ENCODE results near the gene POLR2I. TPM values are rescaled to one million over a fixed set of nuclear protein-coding genes. Genes with fewer than 3 reads are reported as not detected.
"Not testable (repeated sequence)": the region's sequence is repeated elsewhere in the genome, so short reads cannot be mapped to it uniquely, and the experiment has no call there.

The POLR2I gene
- total RNA-seq, 1 experiment from 2014 or later = 56.1 TPM

GRCh38 chr19:36134867-36135266 is 20.2 kb upstream of the POLR2I start:
- not testable (repeated sequence) for DNase-seq (ENCODE audit: low read depth)

DNA sequence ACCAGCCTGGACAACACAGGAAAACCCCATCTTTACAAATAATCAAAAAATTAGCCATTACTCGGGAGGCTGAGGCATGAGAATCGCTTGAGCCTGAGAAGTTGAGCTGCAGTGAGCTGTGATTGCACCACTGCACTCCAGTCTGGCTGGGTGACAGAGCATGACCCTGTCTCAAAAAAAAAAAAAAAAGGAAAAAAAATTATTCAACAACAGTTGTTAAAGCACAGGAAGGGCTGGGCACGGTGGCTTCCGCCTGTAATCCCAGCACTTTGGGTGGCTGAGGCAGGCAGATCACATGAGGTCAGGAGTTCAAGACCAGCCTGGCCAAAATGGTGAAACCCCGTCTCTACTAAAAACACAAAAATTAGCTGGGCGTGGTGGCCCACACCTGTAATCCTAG is 16.5 kb upstream of the POLR2I start:
- not testable (repeated sequence) for DNase-seq (ENCODE audit: low read depth)

DNA sequence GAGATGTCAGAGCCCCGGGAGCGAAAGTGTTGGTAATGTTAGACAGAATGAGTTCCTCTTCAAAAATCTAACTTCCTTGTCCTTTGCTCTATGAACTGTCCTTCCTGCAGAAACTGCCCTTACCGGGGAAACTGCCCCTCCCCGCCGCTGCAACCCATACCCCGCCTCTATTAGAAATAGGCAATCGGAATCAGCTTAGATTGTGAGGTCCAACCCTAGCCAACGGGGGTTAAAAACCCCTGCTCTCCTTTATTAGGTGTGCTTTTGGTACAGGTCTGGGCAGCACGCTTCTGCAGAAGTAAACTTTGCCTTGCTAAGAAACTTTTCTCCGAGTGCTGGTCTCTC is 13.7 kb upstream of the POLR2I start:
- DNase-seq (ENCODE audit: low read depth) = no peak

DNA sequence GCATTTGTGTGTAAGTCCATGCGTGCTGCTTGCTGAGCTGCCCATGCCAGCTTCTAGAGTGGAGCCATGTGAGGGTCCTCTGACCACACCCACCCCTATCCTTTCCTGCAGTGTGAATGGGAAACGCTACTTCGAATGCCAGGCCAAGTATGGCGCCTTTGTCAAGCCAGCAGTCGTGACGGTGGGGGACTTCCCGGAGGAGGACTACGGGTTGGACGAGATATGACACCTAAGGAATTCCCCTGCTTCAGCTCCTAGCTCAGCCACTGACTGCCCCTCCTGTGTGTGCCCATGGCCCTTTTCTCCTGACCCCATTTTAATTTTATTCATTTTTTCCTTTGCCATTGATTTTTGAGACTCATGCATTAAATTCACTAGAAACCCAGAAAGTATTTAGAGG is 10.9 kb upstream of the POLR2I start:
- no peak for DNase-seq (ENCODE audit: low read depth)

GRCh38 chr19:36121486-36122124 is 6.9 kb upstream of the POLR2I start:
- DNase-seq (ENCODE audit: low read depth) = no peak

GRCh38 chr19:36120984-36121358 is 6.3 kb upstream of the POLR2I start:
- DNase-seq (ENCODE audit: low read depth) = no peak

- DNase-seq (ENCODE audit: low read depth) = no peak
Observed at GRCh38 chr19:36120092-36120983, 5.7 kb upstream of the POLR2I start.

DNA sequence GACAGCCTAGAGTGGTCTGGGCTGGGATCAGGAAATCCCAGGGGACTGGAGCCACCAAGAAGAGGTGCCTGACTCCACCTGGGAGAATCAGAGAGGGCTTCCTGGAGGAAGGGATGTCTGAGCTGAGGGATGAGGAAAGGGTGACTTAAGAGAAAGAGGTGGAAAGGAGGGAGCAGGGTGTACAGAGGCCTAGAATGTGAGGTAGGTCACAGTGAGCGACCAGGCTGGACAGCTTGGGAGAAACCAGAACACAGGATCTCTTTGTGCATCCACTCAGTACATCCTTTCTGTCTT is 1.6 kb upstream of the POLR2I start:
- DNase-seq (ENCODE audit: low read depth) = no peak

- peak; percentile 25 for DNase-seq (ENCODE audit: low read depth)
Observed at GRCh38 chr19:36115453-36116343, 1.0 kb upstream of the POLR2I start, which contains the start of gene TBCB. TBCB (plus strand) TSS chr19:36115468; CDS start chr19:36115561, 93 bp downstream.

DNA sequence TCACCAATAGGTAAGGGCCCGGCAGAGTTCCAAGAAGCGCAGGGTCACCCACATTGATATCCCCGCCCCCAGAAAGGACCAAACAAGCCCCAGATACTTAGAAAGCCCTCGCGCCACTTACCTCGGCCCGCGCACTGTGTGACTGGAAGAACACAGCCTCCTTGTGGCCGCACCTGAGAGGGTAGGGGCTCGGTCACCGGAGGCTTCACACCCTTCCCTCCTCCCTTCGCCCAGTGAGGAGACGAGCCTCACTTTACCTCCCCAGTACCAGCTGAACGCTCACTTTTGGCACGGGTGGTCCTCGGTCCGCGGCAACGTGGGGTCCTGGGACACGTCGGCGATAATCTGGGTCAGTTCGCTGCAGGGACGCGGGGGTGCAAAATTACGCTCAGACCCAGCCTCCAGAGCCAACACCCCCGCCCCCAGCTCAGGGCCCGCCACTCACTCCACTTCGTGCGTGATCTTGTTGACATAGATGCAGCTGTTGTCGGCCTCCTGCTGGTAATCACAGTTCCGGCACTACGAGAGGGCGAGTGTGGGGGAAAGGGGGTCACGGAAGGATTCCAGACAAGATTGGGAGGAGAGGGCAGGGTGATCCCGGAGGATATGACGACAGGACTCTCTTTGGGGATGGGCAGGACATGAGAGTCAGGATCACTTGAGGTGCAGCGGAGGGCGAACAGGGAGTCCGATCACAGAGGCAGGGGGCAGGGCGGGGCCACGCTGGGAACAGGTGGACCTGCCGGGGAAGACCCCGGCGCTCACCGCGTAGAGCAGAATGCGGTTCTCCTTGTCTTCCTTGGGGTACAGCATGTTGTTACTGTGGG is 568 bp downstream of the POLR2I start:
- peak; percentile 75 for DNase-seq (ENCODE audit: low read depth)

GRCh38 chr19:36113425-36113824 is 1.2 kb downstream of the POLR2I start:
- no peak for DNase-seq (ENCODE audit: low read depth)

DNA sequence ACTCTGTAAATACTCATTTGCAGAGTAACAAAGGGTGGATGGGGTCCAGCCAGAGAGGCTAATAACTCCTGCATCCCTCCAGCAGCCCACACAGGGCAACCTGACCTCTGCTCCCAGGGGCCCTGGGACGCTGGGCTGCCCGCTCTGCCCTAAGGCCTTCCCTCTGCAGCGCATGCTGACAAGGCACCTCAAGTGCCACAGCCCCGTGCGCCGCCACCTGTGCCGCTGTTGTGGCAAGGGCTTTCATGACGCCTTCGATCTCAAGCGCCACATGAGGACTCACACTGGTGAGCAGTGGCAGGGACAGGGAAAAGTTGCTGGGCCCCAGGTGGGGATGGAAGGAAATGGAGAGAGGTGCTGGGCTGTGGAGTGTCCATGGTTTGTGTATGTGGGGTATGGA is 2.0 kb downstream of the POLR2I start:
- no peak for DNase-seq (ENCODE audit: low read depth)

- no peak for DNase-seq (ENCODE audit: low read depth)
Observed at GRCh38 chr19:36111200-36111539, 3.5 kb downstream of the POLR2I start.

DNA sequence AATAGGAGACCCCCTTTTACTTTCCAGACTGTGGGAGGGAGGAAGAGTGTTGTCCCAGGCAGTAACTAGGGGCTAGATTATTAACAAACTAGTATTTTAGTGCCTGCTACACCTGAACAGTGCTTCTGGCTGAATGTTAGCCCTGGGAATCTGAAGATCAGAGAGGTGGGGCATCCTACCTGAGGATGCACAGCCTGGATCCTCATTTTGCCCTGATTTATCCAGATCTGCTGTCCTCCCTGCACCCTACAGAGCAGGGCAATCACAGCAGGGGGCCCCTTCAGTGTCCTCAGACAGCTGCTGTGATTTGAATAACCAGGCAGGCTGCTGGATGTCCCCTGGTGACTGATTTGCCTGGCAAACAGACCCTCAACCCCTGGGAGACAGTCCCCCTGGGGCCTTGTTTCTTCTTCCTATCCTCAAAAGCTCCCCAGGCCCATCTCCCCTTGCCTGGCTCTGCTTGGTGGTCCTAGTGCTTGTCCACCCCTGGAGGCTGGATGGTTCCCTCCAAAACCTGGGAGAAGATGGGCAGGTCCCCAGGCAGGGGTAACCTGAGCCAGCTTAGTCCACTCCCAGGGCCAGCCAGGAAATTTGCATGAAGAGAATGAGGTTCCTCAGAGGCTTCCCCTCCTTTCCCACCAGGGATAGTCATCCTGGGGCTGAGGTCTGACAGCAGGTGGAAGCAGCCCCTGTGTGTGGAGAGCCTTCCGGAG is 4.0 kb downstream of the POLR2I start, which contains the start of gene OVOL3:
Gene OVOL3 (plus strand): TSS at position 657 of the 713 bp plus-strand sequence. CDS start 60 bp downstream, outside the sequence.
- no peak for DNase-seq (ENCODE audit: low read depth)

GRCh38 chr19:36108684-36109083 is 6.0 kb downstream of the POLR2I start:
- DNase-seq (ENCODE audit: low read depth) = no peak

DNA sequence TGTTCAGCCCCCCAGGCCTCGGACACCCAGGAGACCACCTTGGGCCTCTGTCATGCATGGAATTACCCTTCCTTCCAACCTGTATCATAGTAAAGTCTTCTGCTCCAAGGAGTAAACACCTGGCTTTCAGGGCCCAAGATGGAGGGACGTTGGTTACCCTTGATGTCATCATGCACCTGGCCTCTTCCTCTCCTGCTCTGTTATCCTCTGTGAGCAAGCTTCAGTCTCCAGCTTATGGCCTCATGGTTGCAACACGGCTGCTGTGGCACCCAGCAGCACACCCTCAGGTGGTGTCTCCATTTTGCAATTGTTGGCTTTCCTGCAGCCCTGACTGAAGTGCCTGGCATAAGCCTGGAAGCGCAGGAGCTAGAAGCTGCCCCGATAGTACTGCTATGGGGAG is 7.7 kb downstream of the POLR2I start:
- no peak for DNase-seq (ENCODE audit: low read depth)

DNA sequence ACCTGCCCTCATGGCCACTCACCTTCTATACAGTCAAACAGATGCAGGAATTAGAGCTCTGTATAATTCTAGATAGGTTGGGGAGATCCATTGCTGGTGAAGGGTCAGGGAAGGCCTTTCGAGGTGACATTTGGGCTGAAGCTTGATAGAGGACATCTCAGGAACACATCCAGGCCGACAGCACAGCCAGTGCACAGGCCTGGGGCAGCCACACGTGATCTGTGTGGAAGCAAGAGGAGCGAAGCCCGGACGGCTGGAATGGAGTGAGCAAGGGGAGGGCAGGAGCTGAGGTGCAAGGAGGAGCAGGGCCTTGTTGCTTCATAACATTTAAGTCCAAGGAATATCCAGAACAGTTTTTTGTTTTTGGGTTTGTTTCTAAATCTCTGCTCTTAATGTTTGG is 8.2 kb downstream of the POLR2I start:
- DNase-seq (ENCODE audit: low read depth) = no peak

GRCh38 chr19:36103842-36104552 is 10.7 kb downstream of the POLR2I start:
- DNase-seq (ENCODE audit: low read depth) = no peak

- no peak for DNase-seq (ENCODE audit: low read depth)
Observed at GRCh38 chr19:36103040-36103626, 11.5 kb downstream of the POLR2I start.

Data from LHCN-M2 (cell line).